ENCODE measurements around the gene GRM1.

DNA sequence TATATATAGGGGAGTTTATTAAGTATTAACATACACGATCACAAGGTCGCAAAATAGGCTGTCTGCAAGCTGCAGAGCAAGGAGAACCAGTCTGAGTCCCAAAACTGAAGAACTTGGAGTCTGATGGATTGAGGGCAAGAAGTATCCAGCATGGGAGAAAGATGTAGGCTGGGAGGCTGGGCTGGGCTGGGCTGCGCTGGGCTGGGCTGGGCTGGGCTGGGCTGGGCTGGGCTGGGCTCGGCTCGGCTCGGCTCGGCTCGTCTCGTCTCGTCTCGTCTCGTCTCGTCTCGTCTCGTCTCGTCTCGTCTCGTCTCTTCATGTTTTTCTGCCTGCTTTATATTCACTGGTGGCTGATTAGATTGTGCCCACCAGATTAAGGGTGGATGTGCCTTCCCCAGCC is 238.6 kb downstream of the GRM1 start:
- no peak for TF ChIP-seq CTCF (IDR thresholded peaks at IDR 0.05; ENCODE audit: low read length)
- TF ChIP-seq EZH2 (IDR thresholded peaks at IDR 0.05; ENCODE audit: borderline replicate concordance, low read length): no peak
